ENCODE measurements around the gene BMP15.

GRCh38 chrX:50910685-50911176 lies at the start of gene BMP15:
- TF ChIP-seq CTCF (conservative IDR thresholded peaks at IDR 0.05; ENCODE audit: low read depth, low read length): no peak
- no peak for TF ChIP-seq EZH2 (IDR thresholded peaks at IDR 0.05; ENCODE audit: borderline replicate concordance, low read depth, low read length, poor library complexity, severe bottlenecking)
